Mucosa of stomach (tissue), 1 donor: ENCODE data around the gene WDHD1.
"Not testable (repeated sequence)": the region's sequence is repeated elsewhere in the genome, so short reads cannot be mapped to it uniquely, and the experiment has no call there.

Experiments
- H3K27me3 ChIP-seq: one replicate; pipeline ENCODE4 v1.7.0; 2013; ENCODE audit warnings: mild to moderate bottlenecking, low read length; ENCODE audit not compliant: control insufficient read depth, insufficient read depth
- H3K36me3 ChIP-seq: one replicate; pipeline ENCODE4 v1.7.0; 2013; ENCODE audit warnings: low read length; ENCODE audit not compliant: control insufficient read depth, insufficient read depth
- H3K4me1 ChIP-seq: one replicate; pipeline ENCODE4 v1.7.0; 2013; ENCODE audit warnings: mild to moderate bottlenecking, low read length; ENCODE audit not compliant: control insufficient read depth, insufficient read depth
- H3K4me3 ChIP-seq: one replicate; pipeline ENCODE4 v1.7.0; 2013; ENCODE audit warnings: low read length
- H3K9ac ChIP-seq: one replicate; pipeline ENCODE4 v1.7.0; 2013; ENCODE audit warnings: mild to moderate bottlenecking, low read length, moderate library complexity
- H3K9me3 ChIP-seq: one replicate; pipeline ENCODE4 v1.7.0; 2013; ENCODE audit warnings: mild to moderate bottlenecking, low read length, moderate library complexity; ENCODE audit not compliant: control insufficient read depth
- donor health status: Pancreatic carcinoma.

WDHD1 gene

GRCh38 chr14:54918427-54918826 is 108.5 kb downstream of the WDHD1 start:
- Histone ChIP-seq H3K9me3 (no peaks in the 10 kb centered on the region), H3K36me3 (no peaks in the 10 kb centered on the region), H3K4me1 (no peaks in the 10 kb centered on the region), H3K4me3 (no peak overlapping the region), H3K27me3 (no peaks in the 10 kb centered on the region), H3K9ac (no peak overlapping the region)

GRCh38 chr14:54916101-54916500 is 110.8 kb downstream of the WDHD1 start:
- Histone ChIP-seq H3K4me3 (no peak overlapping the region), H3K36me3 (no peaks in the 10 kb centered on the region), H3K9me3 (no peaks in the 10 kb centered on the region), H3K9ac (no peak overlapping the region), H3K4me1 (no peaks in the 10 kb centered on the region), H3K27me3 (no peaks in the 10 kb centered on the region)

DNA sequence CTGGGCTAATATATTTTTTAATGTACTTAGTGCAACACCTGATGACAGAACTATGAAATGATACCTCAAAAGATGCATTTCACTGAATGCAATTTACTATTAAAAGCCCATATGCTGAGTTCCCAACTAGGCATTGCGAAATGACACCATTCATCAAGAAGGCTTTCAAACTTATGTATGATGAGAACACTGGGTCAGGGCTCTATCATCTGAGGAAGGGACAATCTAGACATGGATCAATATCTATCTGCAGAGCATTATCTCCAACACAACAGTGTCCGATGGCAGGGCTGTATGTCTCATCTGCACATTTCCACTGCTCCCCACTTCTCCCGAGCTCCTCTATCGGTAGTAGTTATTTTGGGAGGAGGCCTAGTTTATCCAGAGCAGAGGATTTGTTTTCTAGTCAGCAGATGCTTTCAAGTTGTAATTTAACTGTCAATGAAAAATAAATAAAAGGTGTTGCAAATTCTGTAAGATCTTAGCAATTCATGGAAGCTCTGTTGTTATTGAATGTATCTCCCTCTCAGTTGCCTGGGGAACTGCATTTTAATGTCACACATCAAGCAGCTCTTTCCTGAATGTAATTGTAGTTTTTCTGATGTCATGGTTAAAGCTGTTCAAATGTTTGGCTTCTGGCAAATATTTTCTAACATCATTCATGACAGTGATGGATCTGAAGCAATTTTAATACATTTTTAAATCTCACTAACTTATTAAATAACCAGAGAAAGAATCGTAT is 116.9 kb downstream of the WDHD1 start:
- Histone ChIP-seq H3K27me3 (no peaks in the 10 kb centered on the region), H3K4me3 (no peak overlapping the region), H3K36me3 (no peaks in the 10 kb centered on the region), H3K4me1 (no peaks in the 10 kb centered on the region), H3K9ac (no peak overlapping the region), H3K9me3 (no peaks in the 10 kb centered on the region)

DNA sequence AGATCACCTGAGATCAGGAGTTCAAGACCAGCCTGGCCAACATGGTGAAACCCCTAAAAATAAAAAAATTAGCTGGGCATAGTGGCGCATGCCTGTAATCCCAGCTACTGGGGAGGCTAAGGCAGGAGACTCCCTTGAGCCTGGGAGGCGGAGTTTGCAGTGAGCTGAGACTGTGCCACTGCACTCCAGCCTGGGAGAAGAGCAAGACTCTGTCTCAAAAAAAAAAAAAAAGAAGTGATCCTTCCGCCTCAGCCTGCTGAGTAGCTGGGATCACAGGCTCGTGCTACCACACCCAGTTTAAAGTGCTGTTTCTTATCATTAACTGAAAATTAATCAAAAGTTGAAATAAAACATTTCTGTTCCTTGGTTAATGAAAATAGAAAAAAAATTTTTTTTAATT is 117.9 kb downstream of the WDHD1 start:
- not testable (repeated sequence) for H3K36me3 ChIP-seq, H3K9ac ChIP-seq, H3K4me3 ChIP-seq, H3K4me1 ChIP-seq, H3K9me3 ChIP-seq, H3K27me3 ChIP-seq

DNA sequence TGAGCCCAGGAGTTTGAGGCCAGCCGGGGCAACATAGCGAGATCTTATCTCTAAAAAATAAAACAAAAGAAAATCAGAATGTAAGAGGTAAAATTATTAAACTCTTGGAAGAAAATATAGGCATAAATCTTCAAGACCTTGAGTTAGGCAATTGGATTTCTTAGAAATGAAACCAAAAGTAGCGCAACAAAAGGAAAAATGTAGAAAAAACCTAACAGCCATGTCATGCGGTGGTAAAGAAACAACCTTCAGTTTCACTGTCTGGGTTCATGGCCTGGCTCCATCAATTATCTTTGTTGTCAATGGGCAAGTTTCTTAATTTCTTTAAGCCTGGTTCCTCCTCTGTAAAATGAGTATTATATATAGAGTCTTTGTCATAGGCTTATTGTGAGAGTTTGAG is 118.7 kb downstream of the WDHD1 start:
- Histone ChIP-seq H3K36me3 (no peaks in the 10 kb centered on the region), H3K9ac (no peak overlapping the region), H3K4me1 (no peaks in the 10 kb centered on the region)

DNA sequence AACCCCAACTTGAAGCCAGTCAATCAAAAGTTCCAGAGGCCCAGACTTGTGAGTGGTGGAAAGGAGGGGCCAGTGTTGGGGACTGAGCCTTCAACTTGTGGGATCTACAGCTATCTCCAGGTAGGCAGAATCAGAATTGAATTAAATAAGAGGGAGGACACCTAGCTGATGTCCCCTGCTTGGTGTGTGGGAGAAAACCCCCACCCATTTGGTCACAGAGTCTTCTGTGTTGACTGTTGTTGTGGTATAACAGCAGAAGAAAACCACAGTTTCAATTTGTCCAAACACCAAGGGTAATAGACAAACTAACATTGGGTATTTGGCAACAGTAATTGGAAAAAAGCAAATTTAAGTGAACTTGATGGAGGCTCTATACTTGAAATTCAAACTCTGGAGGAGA is 120.8 kb downstream of the WDHD1 start:
- Histone ChIP-seq H3K4me3 (no peak overlapping the region), H3K9ac (no peak overlapping the region), H3K9me3 (no peaks in the 10 kb centered on the region), H3K27me3 (no peaks in the 10 kb centered on the region), H3K36me3 (no peaks in the 10 kb centered on the region), H3K4me1 (no peaks in the 10 kb centered on the region)

More for the DNA sequence above, 118.7 kb downstream of the WDHD1 start:
- Histone ChIP-seq H3K9me3 (no peaks in the 10 kb centered on the region), H3K27me3 (no peaks in the 10 kb centered on the region), H3K4me3 (no peak overlapping the region)

DNA sequence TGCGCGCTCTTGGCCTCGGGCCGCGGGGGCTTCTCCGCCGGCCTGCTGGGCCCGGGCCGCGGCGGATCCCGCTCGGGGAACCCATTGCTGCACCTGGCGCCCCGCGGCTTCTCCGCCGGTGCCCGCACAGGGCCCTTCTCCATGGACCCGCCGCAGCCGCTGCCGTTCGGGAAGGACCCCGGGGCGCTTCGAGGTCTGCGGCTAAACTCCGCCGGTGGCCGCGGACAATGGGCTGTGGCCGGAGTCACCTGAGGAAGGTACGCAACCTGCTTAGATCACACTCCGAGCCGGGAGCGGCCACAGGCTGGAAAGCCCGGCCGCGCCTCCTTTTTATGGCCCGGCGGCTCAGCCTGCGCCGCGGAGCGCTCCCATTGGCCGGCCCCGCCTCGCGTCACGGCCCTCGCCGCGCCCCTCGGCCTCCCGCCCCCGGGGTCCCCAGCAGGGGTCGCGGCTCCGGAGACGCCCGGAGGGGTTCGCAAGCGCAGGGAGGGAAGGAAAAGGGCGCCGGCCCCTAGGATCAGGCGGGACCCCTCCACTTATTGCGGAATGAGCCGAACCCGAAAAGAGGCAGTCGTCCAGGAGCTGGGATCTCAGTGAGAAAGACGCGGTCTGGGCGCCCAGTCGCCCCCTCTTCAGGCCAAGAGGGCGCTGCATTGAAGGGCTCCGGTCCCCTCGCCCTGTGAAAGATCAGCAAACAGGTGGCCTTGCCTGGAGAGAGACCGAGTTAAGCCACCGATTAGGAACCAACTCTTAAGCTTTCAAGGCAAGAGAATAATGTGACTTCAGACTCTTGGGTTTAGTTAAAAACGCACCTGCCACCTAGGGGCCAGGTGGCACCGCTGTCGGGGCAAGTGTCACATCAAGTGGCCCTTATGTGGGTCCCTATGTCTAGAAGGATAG is 124.1 kb downstream of the WDHD1 start, which contains the start of gene GCH1:
Gene GCH1 (minus strand): TSS at position 306 of the 900 bp plus-strand sequence. CDS start 163 bp downstream, at position 143.
- H3K4me3 ChIP-seq: peak within 1 kb of the TSS; percentile 92
- peak within 1 kb of the TSS; percentile 88 for H3K9ac ChIP-seq
- no peaks in the 10 kb centered on the region for H3K27me3 ChIP-seq
- no peaks in the 10 kb centered on the region for H3K36me3 ChIP-seq
- H3K4me1 ChIP-seq: no peaks in the 10 kb centered on the region
- H3K9me3 ChIP-seq: no peaks in the 10 kb centered on the region

DNA sequence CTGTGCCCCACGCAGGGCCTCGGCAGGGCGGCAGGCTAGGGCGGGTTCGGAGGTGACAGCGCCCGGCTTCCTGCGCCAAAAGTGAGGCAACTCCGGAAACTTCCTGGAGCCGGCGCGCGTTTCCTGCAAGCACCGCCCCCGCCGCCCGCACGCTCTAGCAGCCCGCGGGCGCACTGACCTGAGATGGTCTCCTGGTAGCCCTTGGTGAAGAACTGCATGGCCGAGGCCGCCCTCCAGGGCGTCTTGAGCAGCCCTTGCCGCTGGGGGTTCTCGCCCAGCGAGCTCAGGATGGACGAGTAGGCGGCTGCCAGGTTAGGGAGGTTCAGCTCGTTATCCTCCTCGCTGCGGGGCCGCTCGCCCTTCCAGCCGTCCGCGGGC is 124.8 kb downstream of the WDHD1 start:
- Histone ChIP-seq H3K27me3 (no peaks in the 10 kb centered on the region), H3K4me1 (no peaks in the 10 kb centered on the region), H3K4me3 (peak overlapping the region; percentile 92), H3K36me3 (no peaks in the 10 kb centered on the region), H3K9ac (peak overlapping the region; percentile 88), H3K9me3 (no peaks in the 10 kb centered on the region)

DNA sequence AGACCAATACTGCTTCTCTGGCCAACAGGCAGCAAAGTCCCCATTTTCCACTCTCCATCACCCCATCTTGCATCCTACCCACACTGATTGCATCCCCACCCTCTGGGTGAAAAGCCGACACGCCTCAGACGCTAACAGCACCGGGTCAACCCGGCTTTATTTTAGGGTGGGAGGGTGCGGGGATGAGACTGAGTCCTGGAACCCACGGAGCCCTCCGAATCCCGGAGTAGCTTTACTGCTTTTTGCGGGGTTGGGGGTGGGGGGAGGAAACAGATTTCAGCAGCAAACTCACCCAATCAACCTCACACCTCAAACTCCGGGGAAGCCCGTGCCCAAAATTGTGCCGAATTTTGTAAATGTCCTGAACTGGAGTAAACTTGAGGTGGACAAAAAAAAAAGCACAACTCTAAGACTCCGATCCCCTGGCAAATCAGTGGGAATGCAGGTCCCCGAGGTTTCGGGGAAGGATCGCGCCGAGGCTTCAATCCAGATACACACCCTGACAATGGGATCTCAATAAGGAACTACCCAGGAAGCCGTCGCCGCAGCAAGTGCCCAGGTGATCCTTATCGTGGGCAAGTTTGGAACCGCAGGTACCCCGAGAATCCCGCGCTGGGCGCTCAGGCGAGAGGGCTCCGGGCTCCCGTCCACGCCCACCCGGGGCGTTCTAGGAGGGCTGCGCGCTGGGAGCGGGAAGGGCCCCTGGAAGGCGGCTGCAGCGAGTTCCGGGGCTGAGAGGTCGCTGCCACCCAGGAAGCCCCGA is 125.3 kb downstream of the WDHD1 start:
- Histone ChIP-seq H3K4me1 (no peaks in the 10 kb centered on the region), H3K9me3 (no peaks in the 10 kb centered on the region), H3K4me3 (peak overlapping the region; percentile 92), H3K9ac (peak overlapping the region; percentile 88), H3K27me3 (no peaks in the 10 kb centered on the region), H3K36me3 (no peaks in the 10 kb centered on the region)

DNA sequence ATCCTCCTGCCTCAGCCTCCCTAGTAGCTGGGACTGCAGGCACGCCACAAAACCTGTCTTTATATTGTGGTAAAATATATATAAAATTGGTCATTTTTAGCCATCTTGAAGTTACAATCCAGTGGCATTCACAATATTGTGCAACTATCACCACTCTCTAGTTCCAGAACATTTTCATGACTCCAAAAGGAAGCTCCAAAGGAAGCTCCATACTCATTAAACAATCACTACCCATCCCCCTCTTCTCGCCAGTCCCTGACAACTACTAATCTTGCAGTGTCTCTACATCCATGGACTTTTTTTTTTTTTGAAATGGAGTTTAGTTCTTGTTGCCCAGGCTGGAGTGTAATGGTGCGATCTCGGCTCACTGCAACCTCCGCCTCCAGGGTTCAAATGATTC is 127.3 kb downstream of the WDHD1 start:
- Histone ChIP-seq H3K27me3 (no peaks in the 10 kb centered on the region), H3K9ac (no peak overlapping the region), H3K36me3 (no peaks in the 10 kb centered on the region), H3K4me1 (no peaks in the 10 kb centered on the region), H3K4me3 (no peak overlapping the region), H3K9me3 (no peaks in the 10 kb centered on the region)

DNA sequence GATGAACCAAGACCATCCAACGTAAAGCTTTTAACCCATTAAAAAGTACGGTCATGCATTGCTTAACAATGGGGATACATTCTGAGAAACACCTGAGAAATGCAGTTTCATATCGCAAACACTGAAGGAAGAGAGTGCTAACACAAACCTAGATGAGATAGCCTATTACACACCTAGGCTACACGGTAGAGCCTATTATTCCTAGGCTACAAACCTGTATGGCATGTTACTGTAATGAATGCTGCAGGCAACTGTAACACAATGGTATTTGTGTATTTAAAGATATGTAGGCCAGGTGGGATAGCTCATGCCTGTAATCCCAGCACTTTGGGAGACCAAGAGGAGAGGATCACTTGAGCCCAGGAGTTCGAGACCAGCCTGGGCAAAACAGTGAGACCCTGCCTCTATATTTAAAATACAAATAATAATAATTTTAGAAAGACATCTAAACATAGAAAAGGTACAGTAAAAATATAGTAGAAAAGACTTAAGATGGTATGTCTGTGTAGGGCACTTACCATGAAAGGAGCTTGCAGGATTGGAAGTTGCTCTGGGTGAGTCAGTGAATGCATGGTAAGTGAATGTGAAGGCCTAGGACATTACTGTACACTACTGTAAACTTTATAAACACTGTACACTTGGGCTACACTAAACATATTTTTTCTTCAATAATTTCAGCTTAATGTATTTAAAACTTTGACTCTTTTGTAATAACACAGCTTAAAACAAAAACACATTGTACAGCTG is 128.9 kb downstream of the WDHD1 start:
- H3K4me1 ChIP-seq, H3K27me3 ChIP-seq, H3K9me3 ChIP-seq, H3K4me3 ChIP-seq, H3K36me3 ChIP-seq, H3K9ac ChIP-seq: not testable (repeated sequence)
